GM19193 (cell line): ENCODE measurements around the gene AIFM2.

Experiments
- POLR2A ChIP-seq: IDR thresholded peaks from 4 replicates; pipeline ENCODE4 v1.6.1; 2011; ENCODE audit not compliant: insufficient read depth, insufficient read length; ENCODE audit errors: extremely low read depth

Gene AIFM2

GRCh38 chr10:70137135-70137534 is 4.5 kb upstream of the AIFM2 start:
- no peak for TF ChIP-seq POLR2A

DNA sequence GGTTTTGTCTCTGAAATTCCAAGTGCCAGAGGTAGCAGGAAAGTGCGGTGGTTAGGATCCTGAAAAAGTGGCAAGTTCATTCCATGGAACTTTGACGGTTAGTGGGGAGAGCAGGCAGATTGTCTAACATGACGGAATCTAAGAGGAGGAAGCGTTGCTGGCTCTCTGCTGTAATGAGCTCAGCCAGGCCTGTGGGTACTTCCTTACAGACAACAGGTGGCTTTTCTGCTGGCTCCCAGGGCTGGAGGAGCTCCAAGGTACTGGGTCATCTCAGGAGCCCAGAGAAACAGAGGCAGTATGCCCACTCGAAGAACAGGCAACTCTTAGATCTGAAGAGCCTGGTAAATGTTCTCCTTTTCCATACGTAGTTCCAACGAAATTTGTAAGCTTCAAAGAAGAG is 3.1 kb upstream of the AIFM2 start:
- no peak for TF ChIP-seq POLR2A

GRCh38 chr10:70135046-70135445 is 2.4 kb upstream of the AIFM2 start:
- no peak for TF ChIP-seq POLR2A

DNA sequence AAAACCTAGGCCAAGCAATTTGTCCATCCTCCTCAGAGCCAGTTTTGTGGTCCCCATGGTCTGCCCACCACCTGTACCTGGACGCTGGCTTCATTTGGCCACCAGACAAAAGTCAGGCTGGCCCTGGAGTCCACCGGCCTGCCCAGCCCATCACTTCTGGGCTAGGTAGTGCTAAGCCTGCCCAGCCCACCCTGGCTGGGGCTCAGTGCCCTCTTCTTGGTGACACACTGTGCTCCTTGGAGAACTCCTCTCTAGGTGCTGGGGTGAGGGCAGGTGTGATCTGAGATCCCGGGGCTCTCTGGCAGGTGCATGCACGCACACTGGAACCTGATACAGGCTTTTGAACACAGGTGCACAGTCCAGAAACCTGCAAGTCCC is 1.1 kb downstream of the AIFM2 start:
- no peak for TF ChIP-seq POLR2A

- TF ChIP-seq POLR2A: no peak
These were observed 1.6 kb downstream of the AIFM2 start for GRCh38 chr10:70130878-70131559.

DNA sequence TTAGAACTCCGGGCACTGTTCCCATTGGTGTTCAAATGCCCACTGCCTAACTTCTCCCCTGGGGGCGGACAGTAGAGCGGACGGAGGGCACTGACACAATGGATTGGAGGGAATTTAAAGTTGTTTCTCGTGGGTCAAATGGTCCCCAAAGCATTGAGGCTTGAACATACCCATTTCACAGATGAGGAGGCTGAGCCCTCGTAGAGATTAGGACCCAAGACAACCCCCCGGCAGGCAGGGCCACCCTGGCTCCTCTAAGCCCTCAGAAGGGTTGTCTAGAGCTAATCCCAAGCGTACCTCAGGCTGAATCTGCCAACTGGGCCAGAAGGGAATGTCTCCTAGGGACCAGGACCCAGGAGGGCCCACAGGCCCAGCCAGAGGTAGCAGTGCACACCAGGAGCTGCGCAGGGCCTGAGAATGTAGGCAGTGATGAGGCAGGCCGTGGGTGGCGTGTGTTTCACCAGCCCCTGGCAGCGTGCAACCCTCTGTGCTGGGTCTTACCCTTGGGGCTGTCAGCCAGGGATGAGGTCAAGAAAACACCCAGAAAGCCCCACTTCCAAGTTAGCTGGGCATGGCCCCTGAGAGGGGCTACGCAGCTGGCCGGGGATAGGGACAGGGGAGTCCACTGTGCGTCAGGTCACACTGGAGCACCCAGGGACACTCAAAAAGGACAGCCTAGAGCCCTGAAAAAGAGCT is 5.8 kb downstream of the AIFM2 start:
- no peak for TF ChIP-seq POLR2A

DNA sequence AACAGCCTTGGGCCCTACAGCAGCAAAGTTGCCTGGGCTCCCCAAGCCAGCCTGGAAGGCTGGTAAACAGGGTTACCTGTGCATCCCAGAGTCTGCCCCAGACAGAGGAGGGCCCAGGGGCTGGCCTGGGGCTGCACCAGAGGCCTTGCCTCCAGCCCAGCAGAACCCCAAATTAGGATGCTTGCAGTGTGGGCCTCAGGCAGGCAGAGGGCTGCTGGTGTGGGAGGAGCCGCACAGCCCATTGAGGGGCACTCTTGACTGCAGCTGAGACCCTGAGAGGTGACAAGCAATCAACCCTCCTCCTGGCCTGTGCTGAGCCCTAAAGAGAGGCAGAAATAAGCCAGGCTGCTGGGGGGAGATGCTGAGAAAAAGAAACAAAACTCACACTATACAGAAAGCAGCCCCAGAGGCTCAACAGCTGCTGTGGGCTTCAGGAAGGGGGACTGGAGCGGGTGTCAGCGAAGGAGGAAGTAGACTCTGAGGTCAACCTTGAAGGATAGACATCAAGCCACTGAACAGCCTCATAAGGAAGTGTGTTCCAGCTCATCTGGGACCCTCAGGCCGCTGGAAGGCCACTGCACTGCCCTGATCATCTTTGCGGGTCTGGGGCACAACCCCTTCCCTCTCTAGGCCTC is 6.6 kb downstream of the AIFM2 start:
- no peak for TF ChIP-seq POLR2A

- no peak for TF ChIP-seq POLR2A
These were observed 7.7 kb downstream of the AIFM2 start for GRCh38 chr10:70124918-70125317.

DNA sequence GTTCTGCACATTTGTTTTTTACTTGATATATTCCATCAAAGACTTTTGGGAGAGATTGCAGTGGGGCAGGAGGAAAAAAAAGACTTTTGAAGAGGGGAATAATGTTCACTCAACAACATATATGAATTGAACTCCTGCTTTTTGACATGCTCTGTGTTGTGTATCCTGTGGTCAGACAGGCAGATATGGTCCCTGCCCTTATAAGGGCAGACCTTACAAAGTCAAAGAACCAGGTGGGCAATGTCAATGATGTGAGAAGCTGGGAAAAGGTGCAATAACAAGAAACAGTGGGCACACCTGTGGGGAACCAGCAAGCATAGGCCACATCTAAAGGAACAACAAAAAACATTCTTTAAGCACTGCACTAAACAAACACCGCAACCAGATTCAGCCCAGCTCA is 8.2 kb downstream of the AIFM2 start:
- TF ChIP-seq POLR2A: no peak

- no peak for TF ChIP-seq POLR2A
These were observed 8.8 kb downstream of the AIFM2 start for GRCh38 chr10:70123817-70124216.

DNA sequence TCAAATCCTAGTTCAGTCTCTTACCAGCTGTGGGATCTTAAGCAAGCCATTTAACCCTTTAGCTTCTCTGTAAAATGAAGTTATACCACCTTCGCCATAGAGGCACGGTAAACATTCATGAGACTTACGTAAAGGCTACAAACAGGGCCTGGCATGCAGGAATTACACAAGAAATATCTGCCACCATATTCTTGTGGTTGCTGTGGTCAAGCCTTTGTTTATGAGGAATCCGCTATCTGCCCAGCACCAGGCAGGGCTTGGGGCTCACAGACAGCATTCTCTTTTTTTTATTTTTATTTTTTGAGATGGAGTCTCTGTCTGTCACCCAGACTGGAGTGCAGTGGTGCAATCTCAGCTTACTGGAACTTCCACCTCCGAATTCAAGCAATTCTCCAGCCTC is 9.9 kb downstream of the AIFM2 start:
- no peak for TF ChIP-seq POLR2A

DNA sequence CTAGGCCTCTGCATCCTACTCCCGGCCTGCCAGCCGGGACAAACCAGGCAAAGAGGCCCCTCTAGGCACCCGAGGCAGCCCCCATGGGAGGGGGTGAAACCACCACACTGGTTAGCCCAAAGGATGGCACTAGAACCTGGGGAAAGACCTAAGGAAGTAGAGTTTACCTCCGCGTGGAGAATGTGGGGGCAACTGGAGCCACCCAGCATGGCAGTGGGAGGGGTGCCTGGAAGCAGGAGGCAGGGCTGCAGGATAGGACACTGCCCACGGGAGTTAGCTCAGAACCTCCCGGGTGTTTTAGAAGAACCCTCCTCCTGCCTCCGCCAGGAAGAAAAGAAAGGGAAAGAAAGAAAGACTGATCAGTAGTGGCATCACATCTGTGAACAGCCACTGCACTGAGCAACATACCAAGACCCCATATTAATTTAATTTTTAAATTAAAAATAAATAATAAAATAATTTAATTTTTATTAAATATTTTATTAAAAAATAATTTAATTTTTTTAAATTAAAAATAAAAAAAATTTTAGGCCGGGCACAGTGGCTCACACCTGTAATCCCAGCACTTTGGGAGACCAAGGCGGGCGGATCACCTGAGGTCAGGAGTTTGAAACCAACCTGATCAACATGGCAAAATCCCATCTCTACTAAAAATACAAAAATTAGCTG is 11.2 kb downstream of the AIFM2 start:
- no peak for TF ChIP-seq POLR2A

DNA sequence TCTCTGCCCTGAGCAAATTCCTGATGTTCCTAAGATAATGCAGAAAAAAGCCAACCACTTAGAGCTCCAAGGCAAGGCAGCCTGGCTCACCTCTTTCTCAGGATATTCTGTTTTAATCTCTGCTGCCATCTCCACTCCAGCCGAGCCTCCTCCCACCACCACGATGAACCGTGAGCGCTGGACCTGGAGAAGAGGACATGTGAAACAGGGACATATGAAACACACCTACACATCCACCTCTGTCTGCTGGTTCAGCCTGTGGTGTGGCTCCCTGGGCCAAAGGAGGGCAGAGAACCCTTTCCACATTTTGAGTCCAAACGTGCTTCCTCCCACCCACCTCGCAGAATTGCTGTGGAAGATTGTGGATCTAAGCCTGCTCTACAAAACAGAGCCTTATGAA is 12.2 kb downstream of the AIFM2 start:
- no peak for TF ChIP-seq POLR2A

GRCh38 chr10:70119623-70120022 is 13.0 kb downstream of the AIFM2 start:
- no peak for TF ChIP-seq POLR2A

DNA sequence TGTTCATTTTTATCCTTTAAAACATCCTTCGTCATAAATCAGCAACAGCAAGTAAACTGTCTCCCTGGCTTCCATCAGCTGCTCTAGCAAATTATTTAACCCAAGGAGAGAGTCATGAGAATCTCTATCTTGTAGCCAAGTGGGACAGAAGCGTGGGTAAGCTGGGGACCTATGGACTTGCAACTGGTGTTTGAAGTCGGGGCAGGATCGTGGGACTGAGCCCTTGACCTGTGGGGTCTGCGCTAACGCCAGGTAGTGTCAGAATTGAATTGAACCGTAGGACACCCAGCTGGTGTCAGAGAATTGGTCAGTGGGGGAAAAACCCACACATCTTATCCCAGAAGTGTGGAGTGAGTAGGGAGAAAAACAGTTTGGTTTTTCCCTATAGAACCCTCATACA is 13.4 kb downstream of the AIFM2 start:
- no peak for TF ChIP-seq POLR2A
